Measurements from ENCODE around the gene GUCD1. TPM values are rescaled to one million over a fixed set of nuclear protein-coding genes. Genes with fewer than 3 reads are reported as not detected.

The GUCD1 gene
- total and polyA plus RNA-seq, 2 of the 13 experiments (the other 11 are each of a cell fraction or from before 2014, with no cell fraction given): 128 to 245 TPM

DNA sequence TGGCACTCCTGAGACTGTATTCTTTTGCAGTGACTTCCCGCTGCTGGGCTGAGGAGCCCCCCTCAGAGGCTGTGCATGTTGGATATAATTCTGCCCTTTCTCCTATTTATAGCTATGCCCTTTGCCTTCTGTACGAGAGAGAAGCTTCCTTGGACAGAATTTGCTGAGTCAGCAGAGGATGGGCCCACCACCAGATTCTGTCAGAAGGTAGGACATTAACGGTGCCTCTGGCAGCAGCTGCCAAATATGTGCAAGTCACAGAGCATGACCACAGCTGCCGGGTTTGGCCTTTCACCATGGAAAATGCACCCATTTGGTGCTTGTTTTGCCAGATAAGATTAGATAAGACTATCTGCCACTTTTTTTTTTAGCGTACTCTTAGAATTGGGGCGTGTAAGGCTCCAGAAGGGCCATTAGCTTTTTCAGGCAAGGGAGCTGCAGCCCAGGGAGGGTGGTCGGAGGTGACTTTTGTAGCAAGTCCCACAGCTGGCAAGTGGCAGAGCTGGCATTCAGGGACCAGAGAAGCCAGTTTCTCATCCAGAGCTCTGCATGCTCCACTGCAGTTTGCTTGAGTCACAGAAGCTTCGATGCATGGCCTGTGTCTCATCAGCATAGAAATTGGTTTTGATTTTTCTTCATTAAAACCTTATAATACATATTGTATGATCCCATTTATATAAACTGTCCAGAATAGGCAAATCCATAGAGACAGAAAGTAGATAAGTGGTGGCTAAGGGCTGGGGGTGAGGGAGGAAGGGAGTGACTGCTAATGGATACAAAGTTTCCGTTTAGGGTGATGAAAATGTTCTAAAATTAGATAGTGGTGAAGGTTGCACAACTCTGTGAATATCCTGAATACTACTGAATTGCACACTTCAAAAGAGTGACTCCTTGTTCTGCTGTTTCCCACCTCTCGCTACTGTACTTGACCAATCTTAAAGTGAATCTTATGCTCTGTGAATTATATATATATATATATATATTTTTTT is 44.0 kb downstream of the GUCD1 start (continued):
- TF ChIP-seq ZNF577 (CRISPR knock-in tag; IDR thresholded peaks at IDR 0.05; ENCODE audit: borderline replicate concordance, low read depth): no peak
- peak; percentile 33; the same call in 1 of the 2 replicates for TF ChIP-seq GATAD2A (CRISPR knock-in tag; IDR thresholded peaks at IDR 0.05)

GRCh38 chr22:24507716-24508115 is 47.2 kb downstream of the GUCD1 start:
- no peaks in the 10 kb centered on the region for H3K27me3 ChIP-seq (ENCODE audit: control insufficient read depth in 1 of 2, insufficient read depth in 2 of 2, low read length in 2 of 2)
- in situ Hi-C loops (cut with HindIII; ENCODE audit: extremely low pct_ligation_motif_present, low pct_unique_long_range_greater_than_20kb) (no loop called here), intact Hi-C loops (cut with micrococcal nuclease; ENCODE audit: unreplicated experiment) (loop anchor here (2.0 to 10.0 kb wide), 2 partner anchors 13 to 233 kb away; partner anchors contain the start of gene SPECC1L)
- no peaks in the 10 kb centered on the region for H3K9me3 ChIP-seq (ENCODE audit: low read length)
- H3K36me3 ChIP-seq (replicated peaks in 1 of 2; ENCODE audit: control insufficient read depth in 1 of 2, insufficient read depth in 2 of 2, low read length in 2 of 2): no peaks in the 10 kb centered on the region
- H4K20me1 ChIP-seq (ENCODE audit: insufficient read depth, low read length): no peaks in the 10 kb centered on the region
- H3K79me2 ChIP-seq (ENCODE audit: insufficient read depth, low read length): no peaks in the 10 kb centered on the region
- ChIA-PET POLR2A (interaction anchor here (1.2 to 3.8 kb wide), 11 partner anchors 8 to 84 kb away, joined by 3 to 46 read pairs (median 15); partner anchors contain the start of gene GUCD1), CTCF (ENCODE audit: low intra/inter-chr PET ratio, low total read pairs) (no interaction called here)
- no TSS peak for BruUV-seq (replicated peaks)
- H3K4me2 ChIP-seq (ENCODE audit: low read depth, low read length): peak overlapping the region; percentile 92
- no peak overlapping the region for H2AFZ ChIP-seq (ENCODE audit: low read length)
- 92% methylated on average over 7 of the region's 7 CpGs for WGBS (ENCODE audit: low lambda C conversion rate)
- H3K9ac ChIP-seq (ENCODE audit: insufficient read depth, low read depth, low read length): peak overlapping the region; percentile 69
- DNase-seq (ENCODE audit: low spot score): no peak
- no peak for FAIRE-seq
- no peak for ATAC-seq
- peak overlapping the region; percentile 99 for H3K27ac ChIP-seq (ENCODE audit: extremely low read length, insufficient read depth, low read length)
- H3K4me3 ChIP-seq (replicated peaks in 1 of 3; ENCODE audit: insufficient read depth in 1 of 3, low read depth in 2 of 3, low read length in 3 of 3): no peak overlapping the region
- H3K4me1 ChIP-seq (ENCODE audit: insufficient read depth, low read length): peaks cover 100% of the 10 kb centered on the region
- TF ChIP-seq ZNF644 (CRISPR knock-in tag; IDR thresholded peaks at IDR 0.05; ENCODE audit: low read depth) (no peak), ZNF850 (CRISPR knock-in tag; conservative IDR thresholded peaks at IDR 0.05) (no peak), KLF15 (CRISPR knock-in tag; IDR thresholded peaks at IDR 0.05; ENCODE audit: borderline replicate concordance) (no peak), PHF8 (CRISPR knock-in tag; IDR thresholded peaks at IDR 0.05) (no peak), RBM39 (IDR thresholded peaks at IDR 0.05; ENCODE audit: low read depth, low read length, poor library complexity, severe bottlenecking) (no peak), ZNF781 (CRISPR knock-in tag; IDR thresholded peaks at IDR 0.05; ENCODE audit: borderline replicate concordance, not compliant biosample characterization) (no peak), ZNF468 (CRISPR knock-in tag; IDR thresholded peaks at IDR 0.05) (no peak), NAIF1 (CRISPR knock-in tag; IDR thresholded peaks at IDR 0.05; ENCODE audit: borderline replicate concordance) (no peak), ZSCAN12 (CRISPR knock-in tag; IDR thresholded peaks at IDR 0.05) (no peak), KDM2A (CRISPR knock-in tag; IDR thresholded peaks at IDR 0.05; ENCODE audit: borderline replicate concordance, low read depth) (0 out of 2 replicates have a peak, but pooled peaks have one; percentile 2), ZNF567 (CRISPR knock-in tag; IDR thresholded peaks at IDR 0.05; ENCODE audit: borderline replicate concordance) (no peak), STAG1 (CRISPR knock-in tag; IDR thresholded peaks at IDR 0.05) (no peak), ZNF574 (CRISPR knock-in tag; IDR thresholded peaks at IDR 0.05) (no peak), ZSCAN21 (CRISPR knock-in tag; IDR thresholded peaks at IDR 0.05; ENCODE audit: borderline replicate concordance) (no peak)
- TF ChIP-seq, protein P1, sequence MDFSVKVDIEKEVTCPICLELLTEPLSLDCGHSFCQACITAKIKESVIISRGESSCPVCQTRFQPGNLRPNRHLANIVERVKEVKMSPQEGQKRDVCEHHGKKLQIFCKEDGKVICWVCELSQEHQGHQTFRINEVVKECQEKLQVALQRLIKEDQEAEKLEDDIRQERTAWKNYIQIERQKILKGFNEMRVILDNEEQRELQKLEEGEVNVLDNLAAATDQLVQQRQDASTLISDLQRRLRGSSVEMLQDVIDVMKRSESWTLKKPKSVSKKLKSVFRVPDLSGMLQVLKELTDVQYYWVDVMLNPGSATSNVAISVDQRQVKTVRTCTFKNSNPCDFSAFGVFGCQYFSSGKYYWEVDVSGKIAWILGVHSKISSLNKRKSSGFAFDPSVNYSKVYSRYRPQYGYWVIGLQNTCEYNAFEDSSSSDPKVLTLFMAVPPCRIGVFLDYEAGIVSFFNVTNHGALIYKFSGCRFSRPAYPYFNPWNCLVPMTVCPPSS (IDR thresholded peaks at IDR 0.05): no peak
